DOHH2 (cell line): ENCODE measurements around the gene RAD9B.

Source experiments
- EZH2phosphoT487 ChIP-seq: fragments of 200-600 bp; sonication (generic); IDR thresholded peaks from 2 replicates; pipeline ENCODE4 v1.6.1; 2017; ENCODE audit warnings: borderline replicate concordance, mild to moderate bottlenecking, antibody characterized with exemption, low read length, moderate library complexity, mixed read lengths
- TF ChIP-seq, protein P1 (sequence below): fragments of 200-600 bp; sonication (generic); IDR thresholded peaks from one replicate; pipeline ENCODE4 v1.5.1; 2014; ENCODE audit warnings: antibody characterized with exemption, mild to moderate bottlenecking, low read depth, low read length; ENCODE audit not compliant: poor library complexity, severe bottlenecking

GRCh38 chr12:110536834-110537604, 34.9 kb downstream of the RAD9B start:
- TF ChIP-seq, protein P1, sequence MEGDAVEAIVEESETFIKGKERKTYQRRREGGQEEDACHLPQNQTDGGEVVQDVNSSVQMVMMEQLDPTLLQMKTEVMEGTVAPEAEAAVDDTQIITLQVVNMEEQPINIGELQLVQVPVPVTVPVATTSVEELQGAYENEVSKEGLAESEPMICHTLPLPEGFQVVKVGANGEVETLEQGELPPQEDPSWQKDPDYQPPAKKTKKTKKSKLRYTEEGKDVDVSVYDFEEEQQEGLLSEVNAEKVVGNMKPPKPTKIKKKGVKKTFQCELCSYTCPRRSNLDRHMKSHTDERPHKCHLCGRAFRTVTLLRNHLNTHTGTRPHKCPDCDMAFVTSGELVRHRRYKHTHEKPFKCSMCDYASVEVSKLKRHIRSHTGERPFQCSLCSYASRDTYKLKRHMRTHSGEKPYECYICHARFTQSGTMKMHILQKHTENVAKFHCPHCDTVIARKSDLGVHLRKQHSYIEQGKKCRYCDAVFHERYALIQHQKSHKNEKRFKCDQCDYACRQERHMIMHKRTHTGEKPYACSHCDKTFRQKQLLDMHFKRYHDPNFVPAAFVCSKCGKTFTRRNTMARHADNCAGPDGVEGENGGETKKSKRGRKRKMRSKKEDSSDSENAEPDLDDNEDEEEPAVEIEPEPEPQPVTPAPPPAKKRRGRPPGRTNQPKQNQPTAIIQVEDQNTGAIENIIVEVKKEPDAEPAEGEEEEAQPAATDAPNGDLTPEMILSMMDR: no peak
- no peak for TF ChIP-seq EZH2phosphoT487
